Mesodermal cell (in vitro differentiated cells): ENCODE results near the gene GDI2.
A peak's percentile ranks its signal among the peaks of the same experiment; 100 is the strongest.
"Not testable (repeated sequence)": the region's sequence is repeated elsewhere in the genome, so short reads cannot be mapped to it uniquely, and the experiment has no call there.

Experiments
- H3K27ac ChIP-seq: 2 replicates; pipeline ENCODE4 v1.7.0; 2013; ENCODE audit warnings: mild to moderate bottlenecking, low read depth, low read length, moderate library complexity; ENCODE audit not compliant: severe bottlenecking
- H3K36me3 ChIP-seq: 2 replicates; pipeline ENCODE4 v1.7.1; 2013; ENCODE audit warnings: mild to moderate bottlenecking, low read length, moderate library complexity; ENCODE audit not compliant: control insufficient read depth, insufficient read depth
- H3K4me1 ChIP-seq: one replicate; pipeline ENCODE4 v1.7.1; 2013; ENCODE audit warnings: mild to moderate bottlenecking, low read length; ENCODE audit not compliant: insufficient read depth, control insufficient read depth, poor library complexity, severe bottlenecking
- H3K4me3 ChIP-seq: 2 replicates; pipeline ENCODE4 v1.7.0; 2013; ENCODE audit warnings: low read length, control low read depth, mild to moderate bottlenecking; ENCODE audit not compliant: insufficient read depth, poor library complexity, severe bottlenecking; ENCODE audit errors: extremely low read depth
- H3K9me3 ChIP-seq: 2 replicates; pipeline ENCODE4 v1.7.1; 2013; ENCODE audit warnings: mild to moderate bottlenecking, low read length, moderate library complexity; ENCODE audit not compliant: control insufficient read depth
- WGBS, 2 experiments: methylation state at CpG; one replicate each; pipeline ENCODE4 v1.1.5; 2013; ENCODE audit warnings: missing lambda C conversion rate in 2 of 2; ENCODE audit not compliant: insufficient coverage in 2 of 2; 5-methylcytosine and 5-hydroxymethylcytosine counted together

Gene GDI2

DNA sequence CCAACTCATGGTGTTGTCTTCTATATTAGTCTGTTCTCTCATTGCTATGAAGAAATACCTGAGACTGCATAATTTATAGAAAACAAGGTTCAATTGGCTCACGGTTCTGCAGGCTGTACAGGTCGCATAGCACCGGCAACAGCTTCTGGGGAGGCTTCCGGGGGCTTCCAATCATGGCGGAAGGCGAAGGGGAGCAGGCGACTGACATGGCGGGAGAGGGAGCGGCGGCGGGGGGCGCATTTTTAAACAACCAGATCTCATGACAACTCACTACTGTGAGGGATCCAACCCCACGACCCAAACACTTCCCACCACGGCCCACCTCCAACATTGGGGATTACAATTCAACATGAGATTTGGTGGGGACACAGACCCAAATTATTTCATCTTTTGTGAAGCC, 28.7 kb upstream of the GDI2 start:
- Histone ChIP-seq H3K9me3 (no peaks in the 10 kb centered on the region), H3K4me1 (peaks cover 4% of the 10 kb centered on the region), H3K27ac (no peak overlapping the region), H3K4me3 (no peak overlapping the region), H3K36me3 (no peaks in the 10 kb centered on the region)
- 94 to 96% methylated on average over 11 of the region's 14 CpGs for WGBS, 2 experiments

DNA sequence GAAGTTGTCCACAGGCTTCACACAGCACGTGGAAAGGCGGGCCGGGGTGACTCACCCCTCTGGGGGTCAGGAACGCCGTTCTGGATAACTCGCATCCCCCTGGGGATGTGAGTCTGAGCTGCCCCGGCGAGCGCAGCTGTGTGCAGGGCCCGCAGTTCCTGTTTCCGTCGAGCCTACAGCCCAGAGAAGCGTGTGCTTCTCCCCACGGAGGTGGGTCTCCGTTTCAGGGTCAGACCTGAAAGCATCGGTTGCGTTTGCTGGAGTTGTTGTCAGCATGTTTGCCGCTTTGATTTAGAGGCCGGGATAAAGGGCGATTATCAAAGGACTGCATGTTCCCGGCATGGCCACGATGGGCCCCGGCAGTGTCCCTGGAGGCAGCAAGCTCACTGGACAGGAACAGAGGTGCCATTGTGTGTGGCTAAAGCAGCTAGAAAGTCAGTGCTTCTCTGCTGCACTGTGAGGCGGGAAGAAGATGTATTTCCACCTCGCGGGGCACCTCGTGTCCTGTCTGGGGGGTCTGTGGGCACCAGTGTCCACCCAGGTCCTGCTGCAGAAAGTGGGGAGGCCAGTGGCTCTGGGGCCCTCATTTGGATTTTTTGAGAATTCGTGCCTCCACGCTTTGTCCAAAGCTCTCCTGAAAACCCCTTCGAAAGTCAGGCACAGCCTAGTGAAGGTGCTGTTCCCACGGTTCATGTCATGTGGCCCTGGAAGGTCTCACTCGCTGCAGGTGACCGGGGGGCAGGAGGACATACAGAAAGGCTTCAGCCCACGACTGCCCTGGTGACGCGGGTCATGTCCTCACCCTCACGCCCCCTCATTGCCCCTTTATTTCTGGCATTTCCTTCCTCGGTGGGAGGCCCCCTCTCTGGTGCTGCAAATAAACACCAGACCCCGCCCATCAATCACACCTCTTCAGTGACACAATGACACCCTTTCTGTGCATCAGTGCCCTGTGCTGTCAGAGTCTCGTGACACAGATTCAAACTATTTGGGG, 27.4 kb upstream of the GDI2 start:
- no peak overlapping the region for H3K4me3 ChIP-seq
- peaks cover 4% of the 10 kb centered on the region for H3K4me1 ChIP-seq
- H3K9me3 ChIP-seq = no peaks in the 10 kb centered on the region
- H3K27ac ChIP-seq = peak overlapping the region; percentile 71
- no peaks in the 10 kb centered on the region for H3K36me3 ChIP-seq
- WGBS, 2 experiments = 63 to 67% methylated on average over 38 to 39 of the region's 40 CpGs

DNA sequence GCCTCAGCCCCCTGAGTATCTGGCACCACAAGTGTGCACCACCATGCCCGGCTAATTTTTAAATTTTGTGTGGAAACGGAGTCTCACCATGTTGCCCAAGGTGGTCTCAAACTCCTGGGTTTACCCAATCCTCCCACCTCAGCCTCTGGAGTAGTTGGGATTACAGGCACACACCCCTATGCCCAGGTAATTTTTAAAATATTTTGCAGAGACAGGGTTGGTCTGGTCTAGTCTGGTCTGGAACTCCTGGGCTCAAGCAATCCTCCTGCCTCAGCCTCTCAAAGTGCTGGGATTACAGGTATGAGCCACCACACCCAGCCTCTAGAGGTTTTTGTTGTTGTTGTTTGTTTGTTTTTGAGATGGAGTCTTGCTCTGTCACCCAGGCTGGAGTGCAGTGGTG, 22.9 kb upstream of the GDI2 start:
- 92% methylated on average over 2 of the region's 2 CpGs; no CpG with 5 or more reads in 1 of the 2 experiments for WGBS, 2 experiments
- H3K4me3 ChIP-seq, H3K4me1 ChIP-seq, H3K36me3 ChIP-seq, H3K27ac ChIP-seq, H3K9me3 ChIP-seq: not testable (repeated sequence)

DNA sequence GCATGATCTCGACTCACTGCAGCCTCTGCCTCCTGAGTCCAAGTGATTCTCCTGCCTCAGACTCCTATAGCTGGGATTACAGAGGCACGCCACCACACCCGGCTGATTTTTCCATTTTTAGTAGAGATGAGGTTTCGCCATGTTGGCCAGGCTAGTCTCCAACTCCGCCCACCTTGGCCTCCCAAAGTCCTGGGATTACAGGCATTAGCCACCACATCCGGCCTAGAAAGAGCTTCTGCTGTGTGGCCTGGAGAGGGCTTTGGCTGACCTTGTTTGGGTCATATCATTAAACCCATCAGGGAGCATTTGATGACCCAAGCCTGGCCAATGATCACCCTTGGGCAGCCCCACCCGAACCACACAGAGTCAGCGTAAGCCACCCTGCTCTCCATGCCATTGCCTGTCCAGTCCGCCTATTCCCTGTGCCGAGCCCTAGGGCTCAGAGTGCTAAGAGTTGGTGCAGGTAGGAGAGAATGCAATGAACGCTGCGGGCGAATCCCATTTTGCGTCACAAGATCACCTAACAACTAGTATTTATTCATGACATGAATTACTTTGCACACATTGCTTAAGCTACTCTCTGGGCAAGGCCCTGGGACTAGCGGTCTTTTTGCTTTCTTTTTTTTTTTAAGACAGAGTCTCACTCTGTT, 22.3 kb upstream of the GDI2 start:
- H3K4me1 ChIP-seq = no peaks in the 10 kb centered on the region
- H3K27ac ChIP-seq = no peak overlapping the region
- no peaks in the 10 kb centered on the region for H3K36me3 ChIP-seq
- no peaks in the 10 kb centered on the region for H3K9me3 ChIP-seq
- WGBS, 2 experiments = 94 to 95% methylated on average over 8 to 13 of the region's 15 CpGs
- H3K4me3 ChIP-seq = no peak overlapping the region

DNA sequence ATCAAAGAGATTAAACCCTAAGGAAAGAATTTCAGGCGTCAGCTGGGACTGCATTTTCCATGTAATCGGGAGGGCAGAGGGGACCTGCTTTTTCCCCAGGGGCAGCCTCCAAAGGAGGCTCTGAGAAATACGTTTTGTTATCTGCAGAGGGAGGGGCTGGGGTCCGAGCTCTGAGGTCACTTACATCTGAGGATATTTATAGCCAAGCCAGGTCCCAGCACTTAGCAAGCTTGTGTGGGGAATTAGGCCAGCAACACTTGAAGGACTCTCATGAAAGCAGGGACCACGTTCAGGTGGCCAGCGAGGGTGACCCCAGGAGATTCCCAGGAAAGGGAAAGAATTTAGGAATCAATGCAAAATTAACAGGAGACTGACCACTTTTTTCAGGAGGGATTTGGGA, 20.6 kb upstream of the GDI2 start:
- no peaks in the 10 kb centered on the region for H3K36me3 ChIP-seq
- no peaks in the 10 kb centered on the region for H3K4me1 ChIP-seq
- H3K27ac ChIP-seq = no peak overlapping the region
- no peak overlapping the region for H3K4me3 ChIP-seq
- WGBS, 2 experiments = 72 to 73% methylated on average over 5 to 6 of the region's 6 CpGs
- H3K9me3 ChIP-seq = no peaks in the 10 kb centered on the region

DNA sequence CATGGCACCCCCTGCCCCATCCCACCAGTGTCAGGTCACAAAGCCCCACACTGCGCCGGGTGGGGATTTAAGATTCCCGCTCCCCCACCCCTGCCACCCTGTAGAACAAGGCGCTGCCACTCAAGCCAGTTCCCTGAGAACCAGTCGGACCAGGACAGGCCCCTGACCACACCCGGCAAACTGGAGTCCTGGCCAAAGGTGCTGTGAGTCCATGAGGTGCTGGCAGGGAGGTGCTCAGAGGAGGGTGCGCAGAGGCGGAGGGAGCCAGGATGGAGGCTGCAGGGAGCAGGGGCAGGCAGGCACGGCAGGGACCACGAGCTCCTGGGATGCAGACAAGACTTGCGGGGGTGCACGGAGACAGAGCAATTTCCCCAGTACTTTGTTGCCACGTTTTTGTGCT, 19.7 kb upstream of the GDI2 start:
- 92 to 95% methylated on average over 10 to 13 of the region's 13 CpGs for WGBS, 2 experiments

DNA sequence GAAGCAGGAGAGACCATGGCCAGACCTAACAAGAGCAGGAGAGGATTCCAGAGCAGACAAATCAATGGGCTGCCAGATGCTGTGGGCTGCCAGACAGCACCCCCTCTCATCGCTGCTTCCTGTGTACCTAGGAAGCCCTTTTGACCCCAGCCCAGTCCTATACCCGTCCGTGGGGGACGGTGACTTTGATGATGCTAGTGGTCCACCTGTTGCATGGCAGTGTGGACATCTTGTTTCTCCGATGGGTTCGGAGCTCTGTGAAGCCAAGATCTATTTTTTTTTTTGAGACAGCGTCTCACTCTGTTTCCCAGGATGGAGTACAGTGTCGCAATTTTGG, 18.2 kb upstream of the GDI2 start:
- Histone ChIP-seq H3K27ac (no peak overlapping the region), H3K9me3 (no peaks in the 10 kb centered on the region), H3K36me3 (no peaks in the 10 kb centered on the region), H3K4me1 (no peaks in the 10 kb centered on the region), H3K4me3 (no peak overlapping the region)
- WGBS, 2 experiments = 94 to 99% methylated on average over 8 of the region's 8 CpGs

More for the DNA sequence above, 19.7 kb upstream of the GDI2 start:
- no peak overlapping the region for H3K27ac ChIP-seq
- no peaks in the 10 kb centered on the region for H3K4me1 ChIP-seq
- no peak overlapping the region for H3K4me3 ChIP-seq
- H3K36me3 ChIP-seq = no peaks in the 10 kb centered on the region
- H3K9me3 ChIP-seq = no peaks in the 10 kb centered on the region

DNA sequence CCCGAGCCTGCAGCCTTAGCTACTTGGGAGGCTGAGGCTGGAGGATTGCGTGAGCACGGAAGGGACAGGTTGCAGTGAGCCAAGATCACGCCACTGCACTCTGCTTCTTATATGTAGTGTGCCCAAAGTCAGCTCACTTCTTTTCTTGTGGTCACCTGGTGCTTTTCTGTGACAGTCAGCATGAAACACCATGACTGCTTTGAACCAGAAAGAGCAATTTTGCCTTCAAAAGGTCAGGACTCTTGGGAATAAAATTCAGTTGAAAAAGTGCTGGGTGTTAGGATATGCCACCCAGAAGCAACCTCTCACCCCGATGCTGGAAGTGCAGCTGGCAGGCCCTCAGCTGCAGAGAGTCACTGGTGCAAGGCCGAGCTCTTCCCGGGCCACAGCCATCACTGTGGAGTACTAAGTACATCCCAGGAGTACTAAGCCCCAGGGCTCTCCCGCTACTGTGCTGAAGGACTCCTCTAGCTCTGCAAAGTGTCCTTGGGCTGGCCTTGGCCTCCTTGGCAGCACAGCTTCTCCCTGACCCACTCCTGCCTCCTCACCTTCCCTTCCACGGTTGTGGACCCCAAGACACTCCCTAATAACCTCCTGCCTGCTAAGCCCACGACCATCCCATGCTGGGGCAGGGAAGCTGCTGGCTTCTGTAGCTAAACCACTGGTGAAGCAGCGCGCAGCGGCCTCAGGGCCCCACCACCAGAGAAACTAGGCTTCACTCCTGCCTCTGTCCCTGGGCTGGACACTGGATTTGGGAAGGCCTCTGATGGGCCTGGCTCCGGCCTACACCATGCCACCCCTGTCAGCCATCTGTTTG, 17.6 kb upstream of the GDI2 start:
- Histone ChIP-seq H3K4me1 (no peaks in the 10 kb centered on the region), H3K36me3 (no peaks in the 10 kb centered on the region), H3K9me3 (no peaks in the 10 kb centered on the region), H3K4me3 (no peak overlapping the region), H3K27ac (no peak overlapping the region)
- WGBS, 2 experiments = 87 to 96% methylated on average over 11 to 13 of the region's 14 CpGs

DNA sequence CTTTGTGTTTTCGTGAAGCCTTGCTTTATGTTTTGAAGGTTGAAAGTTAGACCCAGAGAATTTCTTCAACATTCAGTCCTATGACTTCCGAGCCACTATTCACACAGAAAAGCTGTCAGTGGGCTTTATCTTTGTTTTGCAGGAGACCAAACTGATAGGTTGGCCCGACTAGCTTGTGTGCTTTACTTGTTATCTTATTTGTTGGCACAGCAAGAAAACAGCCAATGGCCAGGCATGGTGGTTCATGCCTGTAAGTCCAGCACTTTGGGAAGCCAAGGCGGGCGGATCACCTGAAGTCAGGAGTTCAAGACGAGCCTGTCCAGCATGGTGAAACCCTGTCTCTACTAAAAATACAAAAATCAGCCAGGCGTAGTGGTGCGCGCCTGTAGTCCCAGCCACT, 16.0 kb upstream of the GDI2 start:
- Histone ChIP-seq H3K36me3 (no peaks in the 10 kb centered on the region), H3K9me3 (no peaks in the 10 kb centered on the region), H3K4me1 (no peaks in the 10 kb centered on the region), H3K27ac (no peak overlapping the region), H3K4me3 (no peak overlapping the region)
- 90 to 96% methylated on average over 7 of the region's 9 CpGs for WGBS, 2 experiments

DNA sequence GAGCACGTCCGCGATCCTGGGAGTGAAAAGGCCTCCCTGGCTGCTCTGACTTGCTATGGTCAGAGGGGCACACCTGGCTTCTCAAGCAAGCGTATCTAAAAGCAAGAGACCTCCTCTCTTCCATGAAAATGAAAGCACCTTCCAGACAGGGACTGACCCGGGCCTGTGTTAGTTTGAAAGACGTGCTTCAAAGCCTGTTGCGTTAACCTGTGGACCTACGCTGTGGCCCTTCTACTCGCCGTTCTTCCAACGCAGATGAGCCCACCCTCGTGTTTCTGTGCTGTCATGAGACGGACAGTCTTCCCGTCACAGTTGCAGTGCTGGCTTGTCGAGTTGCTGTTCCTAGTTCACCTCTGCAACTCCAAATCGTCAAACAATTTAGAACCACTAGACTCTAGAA, 15.5 kb upstream of the GDI2 start:
- 93 to 97% methylated on average over 14 to 16 of the region's 16 CpGs for WGBS, 2 experiments
- Histone ChIP-seq H3K4me1 (no peaks in the 10 kb centered on the region), H3K27ac (no peak overlapping the region), H3K36me3 (no peaks in the 10 kb centered on the region), H3K9me3 (no peaks in the 10 kb centered on the region), H3K4me3 (no peak overlapping the region)
